ENCODE data around the gene BACH2.
"Not testable (repeated sequence)": the region's sequence is repeated elsewhere in the genome, so short reads cannot be mapped to it uniquely, and the experiment has no call there.

The BACH2 gene

DNA sequence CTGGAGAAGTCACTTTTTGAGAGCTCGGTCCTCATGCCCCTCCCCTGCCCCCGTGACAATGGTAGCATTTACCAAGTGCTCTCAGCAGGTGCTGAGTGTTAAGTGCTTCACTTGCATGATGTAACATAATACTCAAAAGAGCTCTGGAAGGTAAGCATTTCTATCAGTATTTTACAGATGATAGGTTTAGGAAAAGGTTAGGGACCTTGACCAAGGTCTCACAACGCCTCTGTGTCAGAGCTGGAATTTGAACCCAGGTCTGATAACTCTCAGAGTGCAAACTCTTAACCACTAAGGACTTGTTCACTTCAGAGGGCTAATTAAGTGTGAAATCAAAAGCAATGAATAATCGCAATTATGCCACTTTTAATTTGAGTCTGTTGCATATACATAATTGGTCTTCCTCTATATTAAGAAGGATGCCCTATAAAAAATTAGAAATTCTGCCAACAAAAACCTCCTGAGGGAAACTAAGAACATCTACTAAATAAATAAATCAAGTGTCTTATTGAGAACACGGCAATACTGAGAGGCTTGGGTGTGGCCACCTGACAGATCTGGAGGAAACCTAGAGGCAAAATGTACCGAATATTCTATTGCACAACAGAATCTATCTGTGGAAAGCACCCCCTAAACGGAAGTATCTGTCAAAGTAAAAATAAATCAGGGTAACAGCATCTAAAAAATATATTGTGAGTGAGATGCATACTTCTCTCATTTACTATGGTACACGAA lies 109.8 kb downstream of the BACH2 start:
- no peak for DNase-seq

DNA sequence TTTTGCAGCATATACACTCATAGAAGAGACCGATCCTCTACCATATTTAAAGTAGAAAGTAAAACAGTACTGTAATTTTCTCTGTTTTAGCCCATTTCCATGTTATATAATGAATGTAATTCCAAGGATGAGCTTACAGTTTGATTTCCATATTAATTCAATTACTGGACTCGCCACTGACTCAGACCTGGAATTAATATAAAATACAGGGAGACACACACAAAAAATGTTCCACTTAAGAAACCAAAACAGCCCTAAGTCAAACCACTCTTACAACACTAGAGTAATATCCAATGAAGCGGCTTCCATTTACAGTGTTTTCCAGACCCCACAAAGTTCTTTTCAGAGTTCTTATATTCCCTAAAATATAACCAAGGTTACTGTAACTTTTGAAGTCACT lies 110.6 kb downstream of the BACH2 start:
- no peak for DNase-seq

DNA sequence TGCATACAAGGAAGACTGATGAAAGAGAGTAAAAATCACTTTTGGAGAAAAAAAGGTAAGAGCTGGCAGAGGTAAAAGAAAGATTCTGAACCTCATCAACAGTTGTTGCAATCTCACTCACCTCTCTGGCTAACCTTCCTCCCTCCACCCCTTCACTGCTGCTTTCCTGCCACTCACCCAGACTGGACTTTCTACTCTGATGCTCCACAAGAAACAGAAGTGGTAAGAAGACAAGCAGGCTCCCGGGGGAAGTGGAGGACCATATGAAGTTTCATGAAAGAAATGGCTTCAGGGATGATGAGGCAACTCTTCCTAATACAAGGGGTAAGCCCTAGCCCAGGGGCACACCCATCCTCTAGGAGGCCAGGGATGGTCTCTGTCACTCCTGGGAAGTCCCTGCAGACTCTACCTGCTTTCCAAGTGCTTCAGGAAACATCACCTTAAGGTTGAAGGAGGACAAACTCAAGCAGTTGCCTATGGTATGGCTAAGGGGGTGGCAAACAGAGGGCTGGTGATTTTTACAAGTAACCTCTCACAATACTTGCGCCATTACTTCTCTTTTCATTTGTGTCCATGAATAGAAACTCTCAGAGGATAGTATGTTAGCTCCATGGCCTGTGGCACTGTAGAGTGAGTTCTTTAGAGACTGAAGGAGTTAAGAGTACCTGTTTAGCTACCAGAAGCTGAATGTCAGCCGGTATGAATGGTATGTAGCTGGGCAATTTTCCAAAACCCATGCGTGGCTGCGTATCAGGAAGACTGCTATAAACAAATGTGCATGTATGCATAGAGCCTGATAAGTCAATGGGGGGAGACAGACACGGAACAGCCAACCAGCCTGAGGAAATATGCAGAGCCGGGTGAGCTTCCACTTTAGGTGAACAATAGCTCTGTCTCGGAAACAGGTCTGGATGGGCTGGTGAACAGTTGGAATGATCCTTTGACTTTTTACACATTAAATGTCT lies 112.0 kb downstream of the BACH2 start:
- no peak for DNase-seq

DNA sequence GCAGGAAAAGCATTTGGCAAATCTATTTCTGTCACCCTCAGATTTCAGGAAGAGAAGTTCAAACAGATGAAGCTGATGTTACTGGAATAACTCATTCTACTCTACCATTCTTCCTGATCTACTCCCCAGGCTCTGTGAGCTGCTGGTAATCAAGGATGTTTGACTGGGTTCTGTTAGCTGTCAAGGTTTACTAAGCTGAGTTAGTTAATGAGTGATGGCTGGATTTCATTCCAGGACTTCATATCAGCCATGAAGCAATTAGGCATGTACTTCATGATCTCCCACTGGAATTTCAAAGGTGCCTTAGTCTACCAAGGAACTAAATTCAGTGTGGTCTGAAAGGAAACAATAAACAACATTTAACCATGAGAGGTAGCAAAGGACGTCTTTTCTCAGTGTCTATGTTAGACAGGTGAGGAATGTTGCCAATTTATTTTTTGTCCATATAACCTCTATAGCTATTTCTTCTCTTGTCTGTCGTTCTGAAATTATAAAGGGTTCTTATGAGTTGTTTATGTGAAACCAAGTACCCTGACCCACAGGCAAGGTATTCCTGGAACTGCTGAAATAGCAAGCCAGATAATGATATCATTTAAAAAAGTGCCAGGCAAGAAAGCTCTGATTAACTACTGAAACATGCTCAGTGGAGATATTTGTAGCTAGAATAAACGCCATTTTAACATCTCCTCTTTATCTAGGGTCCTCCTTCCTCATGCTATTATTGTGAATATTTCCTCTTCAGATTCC lies 112.9 kb downstream of the BACH2 start:
- no peak for DNase-seq

DNA sequence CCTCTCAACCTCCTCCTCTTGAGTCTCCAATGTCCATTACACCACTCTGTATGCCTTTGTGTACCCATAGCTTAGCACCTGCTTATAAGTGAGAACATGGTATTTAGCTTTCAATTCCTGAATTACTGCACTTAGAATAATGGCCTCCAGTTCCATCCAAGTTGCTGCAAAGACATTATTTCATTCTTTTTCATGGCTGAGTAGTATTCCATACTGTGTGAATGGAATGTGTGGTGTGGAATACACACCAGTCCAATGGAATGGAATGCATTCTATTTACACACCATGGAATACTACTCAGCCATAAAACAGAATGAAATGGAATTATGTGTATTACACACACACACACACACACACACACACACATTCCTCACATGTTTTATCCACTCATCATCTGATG lies 116.1 kb downstream of the BACH2 start:
- DNase-seq: no peak

DNA sequence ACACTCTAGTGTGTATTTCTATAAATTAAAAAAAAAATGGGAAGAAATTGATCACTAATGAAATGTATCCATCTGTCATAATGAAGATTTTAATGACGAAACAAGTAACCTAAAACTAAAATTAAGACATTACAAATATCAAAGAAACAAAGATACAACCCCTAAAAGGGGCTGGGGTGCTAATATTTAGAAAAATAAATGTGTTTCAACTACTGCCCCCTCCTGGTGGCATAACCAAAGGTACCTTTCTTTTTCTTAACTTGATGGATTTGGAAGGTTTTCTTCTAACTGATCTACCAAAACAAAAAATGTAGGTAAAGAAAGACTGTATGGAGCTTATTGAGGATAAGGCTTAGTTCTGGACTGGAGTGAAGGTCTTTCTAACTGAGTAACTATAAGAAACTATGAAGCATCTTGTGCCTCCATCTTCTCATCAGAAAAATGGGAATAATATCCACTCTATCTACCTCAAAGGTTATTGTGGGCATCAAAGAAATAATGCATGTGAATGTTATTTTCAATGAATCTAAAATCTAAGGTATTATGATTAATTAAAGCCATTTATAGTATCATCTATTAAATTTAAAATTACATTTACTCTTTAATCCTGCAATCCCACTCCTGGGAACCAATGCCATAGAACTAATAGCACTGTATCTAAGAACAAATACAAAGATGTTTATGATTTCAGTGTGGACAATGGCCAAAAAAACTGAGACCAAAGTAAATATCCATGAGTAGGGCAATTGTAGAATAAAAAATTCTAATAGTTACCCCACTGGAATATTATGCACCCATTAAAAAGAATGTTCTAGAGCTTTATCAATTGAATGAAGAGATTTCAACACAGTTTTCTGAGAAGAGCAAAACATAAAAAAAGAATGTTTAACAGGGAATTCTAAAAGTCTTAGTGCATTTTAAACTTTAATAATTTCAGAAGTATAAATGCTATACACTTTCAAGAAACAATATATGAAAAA lies 117.2 kb downstream of the BACH2 start:
- no peak for DNase-seq

DNA sequence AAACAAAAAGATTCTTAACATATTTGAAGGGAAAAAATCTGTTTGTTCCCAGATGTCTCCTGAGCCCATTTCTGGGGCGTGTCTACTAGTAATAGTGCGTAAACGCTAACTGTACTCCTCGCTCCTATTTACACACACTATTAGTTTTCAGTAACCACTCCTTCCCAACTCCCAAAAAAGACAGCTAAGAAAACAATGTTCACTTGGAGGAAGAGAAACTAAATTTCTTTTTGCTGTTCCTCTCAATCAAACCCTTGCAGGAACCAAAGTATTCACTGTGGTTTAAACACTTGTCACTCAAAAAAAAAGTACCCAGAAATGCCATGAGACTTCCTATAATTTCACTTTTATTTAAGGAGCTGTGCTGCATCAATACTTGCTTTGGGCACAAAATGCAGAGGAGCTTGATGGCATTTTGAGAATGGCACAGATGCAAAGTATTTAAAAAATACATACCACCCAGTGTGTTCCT lies 118.2 kb downstream of the BACH2 start:
- DNase-seq: no peak

DNA sequence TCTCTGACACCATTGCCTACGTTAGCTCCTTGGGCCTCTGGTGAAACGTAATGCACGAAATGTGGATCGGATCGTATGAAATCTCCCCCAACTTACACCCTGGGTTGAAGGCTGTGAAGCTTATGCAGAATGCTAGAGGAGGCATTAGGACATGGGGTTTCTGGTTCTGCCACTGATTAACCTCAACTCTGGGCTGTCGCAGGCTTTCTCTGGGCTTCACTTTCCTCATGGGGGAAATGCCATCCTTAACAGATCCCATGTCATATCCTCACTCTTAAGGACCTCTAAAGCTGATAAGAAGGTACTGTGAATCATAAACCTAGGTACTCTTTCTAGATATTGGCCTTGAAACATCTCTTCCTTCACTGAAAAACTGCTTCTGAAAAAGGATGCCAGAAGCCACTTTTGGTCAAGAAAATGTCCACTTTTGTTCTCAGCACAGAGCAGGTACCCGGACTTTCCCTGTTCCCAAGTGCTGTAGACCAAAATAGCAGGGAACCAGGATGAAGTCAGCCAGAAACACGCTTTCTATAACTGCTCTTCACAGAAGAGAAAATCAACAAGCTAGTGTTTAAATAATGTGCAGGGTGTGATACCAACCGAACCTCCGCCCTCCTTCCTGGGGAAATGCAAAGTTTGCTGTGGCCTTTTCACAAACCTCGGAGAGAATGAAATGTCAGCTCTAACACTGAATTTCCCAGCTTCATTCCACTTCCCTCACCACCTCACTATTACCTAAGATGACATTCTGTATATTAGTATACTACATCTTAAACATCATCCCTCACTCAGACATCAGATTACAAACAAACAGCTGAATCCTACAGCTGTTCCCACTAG lies 118.9 kb downstream of the BACH2 start:
- no peak for DNase-seq

DNA sequence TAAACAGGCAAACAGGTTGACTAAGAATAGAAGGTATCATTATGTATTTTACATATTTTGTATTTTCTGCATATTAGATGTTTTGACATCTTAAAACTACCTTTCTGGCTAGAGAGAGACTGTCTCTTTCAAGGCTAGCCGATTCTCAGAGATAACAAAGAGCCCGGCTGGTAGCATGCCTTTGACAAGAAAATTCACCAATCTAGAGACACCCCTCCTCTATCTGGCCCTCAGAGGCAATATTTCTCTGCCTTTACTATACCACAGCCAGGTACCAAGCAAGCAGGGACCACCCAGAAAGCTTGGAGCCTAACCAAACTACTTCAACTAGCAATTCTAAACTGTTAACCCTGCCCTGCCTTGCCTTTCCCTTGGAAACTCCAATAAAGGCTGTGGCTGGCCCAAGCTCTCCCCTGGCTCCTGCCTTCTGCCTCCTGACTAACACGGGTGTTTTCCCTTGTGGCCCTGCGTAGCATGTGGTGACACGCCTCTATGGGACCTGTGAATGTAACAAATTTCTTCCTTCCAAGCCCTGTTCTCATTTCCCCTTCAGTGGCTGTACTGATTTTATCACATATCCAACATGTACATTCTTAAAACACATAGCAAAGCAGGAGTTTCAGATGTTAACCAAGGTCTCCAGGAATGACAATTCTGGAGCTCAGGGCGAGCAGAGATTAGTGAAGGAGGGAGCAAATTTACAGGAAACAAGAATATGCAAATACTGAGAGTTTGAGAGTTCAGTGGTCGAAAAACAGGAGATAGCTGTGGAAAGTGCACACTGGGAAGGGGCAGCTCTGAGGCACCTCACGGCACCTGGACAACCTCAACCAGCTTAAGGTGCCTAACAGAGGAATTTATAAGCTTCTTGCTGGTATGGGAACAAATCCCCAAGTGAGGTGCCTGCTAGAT lies 120.8 kb downstream of the BACH2 start:
- no peak for DNase-seq

DNA sequence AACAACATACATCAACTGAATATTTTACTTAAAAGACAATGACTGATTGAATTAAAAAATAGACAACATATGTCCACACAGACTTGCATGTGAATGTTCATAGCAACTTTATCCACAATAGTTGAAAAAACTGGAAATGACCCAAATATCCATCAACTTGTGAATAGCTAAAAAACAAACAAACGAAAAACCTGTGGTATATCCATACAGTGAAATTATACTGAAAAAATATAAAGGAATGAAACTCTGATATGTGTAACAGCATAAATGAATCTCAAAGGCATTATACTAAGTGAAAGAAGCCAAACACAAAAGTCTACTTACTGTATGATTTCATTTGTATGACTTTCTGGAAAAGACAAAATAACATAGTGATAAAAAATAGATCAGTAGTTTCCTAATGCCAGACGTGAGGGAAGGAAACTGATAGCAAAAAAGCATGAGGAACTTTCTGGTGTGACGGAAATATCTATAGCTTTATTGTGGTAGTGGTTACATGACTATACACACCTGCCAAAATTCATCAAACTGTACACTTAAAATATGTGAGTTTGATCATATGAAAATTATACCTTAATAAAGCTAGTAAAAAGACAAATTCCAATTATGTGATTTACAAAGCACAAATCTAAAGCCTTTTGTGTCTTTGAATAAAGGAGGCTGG lies 123.2 kb downstream of the BACH2 start:
- DNase-seq: no peak

DNA sequence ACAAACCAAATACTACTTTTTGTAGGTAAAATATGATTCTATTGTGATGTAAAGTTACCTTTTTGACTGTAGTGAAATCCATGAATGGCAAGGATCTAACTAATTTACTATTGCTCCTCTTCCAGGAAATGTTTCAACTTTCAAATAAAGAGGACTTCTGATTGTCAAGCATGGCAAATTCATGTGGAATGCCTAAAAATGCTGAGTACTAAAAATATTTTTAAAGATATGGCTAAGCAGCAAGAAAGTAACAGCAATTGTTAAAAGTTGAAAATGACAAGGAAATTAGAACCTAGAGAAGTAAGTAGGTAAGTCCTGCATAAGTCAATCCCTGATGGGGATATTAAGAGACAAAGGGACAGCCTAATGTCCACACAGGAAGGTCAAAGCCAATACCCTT lies 126.0 kb downstream of the BACH2 start:
- no peak for DNase-seq

DNA sequence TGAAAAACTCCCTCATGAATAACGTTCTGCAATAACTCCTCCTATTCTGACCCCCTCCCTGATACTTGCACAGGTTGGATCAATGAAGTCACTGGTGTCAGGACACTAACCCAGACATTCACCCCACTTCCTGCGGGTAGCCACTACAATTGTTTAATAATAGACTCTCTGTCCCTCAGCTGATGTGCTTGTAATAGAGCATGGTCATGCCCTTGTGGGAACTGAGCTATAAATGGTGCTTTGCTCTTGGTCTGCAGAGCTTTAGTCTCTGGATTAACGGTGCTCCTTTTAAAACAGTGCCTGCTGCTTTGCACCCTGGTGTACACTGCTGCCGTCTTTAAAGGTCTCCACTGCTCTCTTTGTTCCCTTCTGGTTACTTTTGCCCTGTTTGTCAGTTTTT lies 127.3 kb downstream of the BACH2 start:
- no peak for DNase-seq

DNA sequence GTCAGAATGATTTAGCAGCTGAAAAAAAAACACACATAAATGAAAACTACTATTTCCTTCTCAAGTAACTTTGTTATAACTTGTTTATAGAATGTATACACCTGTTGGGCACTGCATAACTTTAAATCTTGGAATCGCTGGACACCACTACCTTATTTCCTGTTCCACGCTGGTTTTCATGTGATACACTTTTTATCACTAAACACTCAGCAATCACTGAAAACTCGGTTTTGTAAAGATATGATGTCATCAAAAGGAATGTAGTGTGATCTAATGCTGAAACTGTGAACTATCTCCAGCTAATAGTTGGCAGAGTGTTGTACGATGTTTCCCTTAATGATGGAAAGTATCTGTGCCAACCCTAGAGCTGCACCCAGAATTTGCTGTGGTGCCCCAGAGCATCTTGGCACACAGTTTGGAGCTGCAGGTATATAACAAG lies 127.9 kb downstream of the BACH2 start:
- no peak for DNase-seq

DNA sequence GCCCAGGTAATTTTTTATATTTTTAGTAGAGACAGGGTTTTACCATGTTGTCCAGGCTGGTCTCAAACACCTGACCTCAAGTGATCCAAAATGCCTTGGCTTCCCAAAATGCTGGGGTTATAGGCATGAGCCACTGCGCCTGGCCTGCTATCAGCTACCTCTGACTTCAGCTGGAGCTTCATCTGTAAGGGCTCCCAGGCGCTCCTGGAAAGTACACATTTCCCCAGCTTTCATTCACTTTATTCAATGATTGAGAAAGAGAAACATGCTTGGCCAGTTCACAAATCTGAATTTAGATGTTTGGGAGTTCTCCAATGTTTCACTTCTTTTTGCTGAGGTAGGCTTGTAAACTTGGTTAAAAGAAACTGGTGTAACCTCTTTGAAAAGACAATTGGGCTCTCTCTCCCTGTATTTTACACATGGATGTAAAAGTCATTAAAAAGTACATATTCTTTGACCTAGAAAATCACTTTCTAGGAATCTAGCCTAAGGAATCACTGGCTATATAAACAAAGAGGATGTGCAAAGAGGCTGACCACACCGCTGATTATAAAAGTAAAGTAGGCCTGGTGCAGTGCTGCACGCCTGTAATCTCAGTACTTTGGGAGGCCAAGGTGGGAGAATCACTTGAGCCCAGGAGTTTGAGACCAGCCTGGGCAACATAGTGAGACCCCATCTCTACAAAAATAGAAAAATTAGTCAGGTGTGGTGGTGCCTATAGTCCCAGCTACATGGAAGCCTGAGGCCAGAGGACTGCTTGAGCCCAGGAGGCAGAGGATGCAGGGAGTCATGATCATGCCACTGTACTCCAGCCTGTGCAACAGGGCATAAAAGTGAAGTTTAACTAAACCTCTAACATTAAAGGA lies 128.9 kb downstream of the BACH2 start:
- no peak for DNase-seq

DNA sequence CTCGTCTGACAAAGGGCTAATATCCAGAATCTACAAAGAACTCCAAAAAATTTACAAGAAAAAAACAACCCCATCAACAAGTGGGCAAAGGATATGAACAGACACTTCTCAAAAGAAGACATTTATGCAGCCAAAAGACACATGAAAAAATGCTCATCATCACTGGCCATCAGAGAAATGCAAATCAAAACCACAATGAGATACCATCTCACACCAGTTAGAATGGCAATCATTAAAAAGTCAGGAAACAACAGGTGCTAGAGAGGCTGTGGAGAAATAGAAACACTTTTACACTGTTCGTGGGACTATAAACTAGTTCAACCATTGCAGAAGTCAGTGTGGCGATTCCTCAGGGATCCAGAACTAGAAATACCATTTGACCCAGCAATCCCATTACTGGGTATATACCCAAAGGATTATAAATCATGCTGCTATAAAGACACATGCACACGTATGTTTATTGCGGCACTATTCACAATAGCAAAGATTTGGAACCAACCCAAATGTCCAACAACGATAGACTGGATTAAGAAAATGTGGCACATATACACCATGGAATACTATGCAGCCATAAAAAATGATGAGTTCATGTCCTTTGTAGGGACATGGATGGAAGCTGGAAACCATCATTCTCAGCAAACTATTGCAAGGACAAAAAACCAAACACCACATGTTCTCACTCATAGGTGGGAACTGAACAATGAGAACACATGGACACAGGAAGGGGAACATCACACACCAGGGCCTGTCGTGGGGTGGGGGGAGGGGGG lies 130.3 kb downstream of the BACH2 start:
- not testable (repeated sequence) for DNase-seq
